GM19455 (cell line): Measurements from ENCODE around the gene PKD1L1.

Experiments used
- ATAC-seq: cut with Tn5 transposase; IDR thresholded peaks from one replicate; pipeline ENCODE4 v1.9.1; 2021; ENCODE audit not compliant: unreplicated experiment

PKD1L1 gene

DNA sequence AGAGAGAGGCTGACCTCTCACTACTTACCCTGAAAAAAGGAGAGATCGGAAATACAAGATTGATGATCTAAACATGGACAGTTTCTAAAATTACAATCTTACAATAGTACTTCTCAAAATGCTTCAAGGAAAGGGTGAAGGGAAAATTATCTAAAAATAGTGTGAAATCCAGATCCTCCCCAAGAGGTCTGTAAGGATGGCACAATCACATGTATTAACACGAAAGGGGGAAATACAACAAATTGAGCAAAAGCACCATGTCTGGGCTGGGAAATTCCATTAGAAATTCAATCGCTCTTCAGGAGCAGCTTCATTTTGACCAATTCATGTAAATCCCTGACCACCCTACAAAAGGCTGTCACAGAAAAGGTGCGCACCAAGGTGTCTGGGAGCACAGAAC, 67.0 kb downstream of the PKD1L1 start:
- ATAC-seq, result no peak

DNA sequence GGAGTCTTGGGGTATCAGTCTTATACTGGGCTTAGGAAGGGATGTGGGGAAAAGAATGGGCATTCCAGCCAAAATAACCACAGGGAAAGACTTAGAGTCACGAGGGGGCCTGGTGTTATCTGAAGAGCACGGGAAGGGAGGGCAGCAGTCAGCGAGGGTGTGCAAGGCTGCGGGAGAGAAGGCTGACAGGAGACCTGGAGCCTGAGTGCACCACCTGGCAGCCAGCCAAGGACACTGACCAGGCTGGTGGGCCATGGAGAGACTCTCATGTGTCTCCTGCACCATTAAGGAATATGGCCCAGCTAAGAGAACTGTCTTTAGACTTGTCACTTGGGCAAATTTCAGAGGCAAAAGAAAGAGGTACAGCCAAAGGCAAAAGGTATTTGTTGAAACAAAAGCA, 69.6 kb downstream of the PKD1L1 start:
- no peak for ATAC-seq

DNA sequence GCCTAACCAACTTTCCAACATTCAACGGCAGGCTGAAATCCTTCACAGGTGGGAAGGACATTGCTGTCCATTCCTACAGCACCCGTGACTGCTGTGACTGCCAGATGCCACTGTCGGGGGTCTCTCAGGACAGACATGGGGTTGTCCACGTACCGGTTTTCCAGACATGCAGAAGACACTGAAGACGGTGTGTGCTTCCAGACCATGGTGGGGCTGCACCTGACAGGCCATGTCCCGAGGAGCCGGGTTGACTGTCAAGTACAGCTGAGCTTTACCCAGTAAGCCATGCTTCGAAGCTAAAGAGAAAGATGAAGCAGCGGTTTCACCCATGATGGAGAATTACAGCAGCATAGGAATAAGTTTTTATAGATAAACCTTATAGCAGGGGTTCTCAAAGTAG, 70.9 kb downstream of the PKD1L1 start:
- no peak for ATAC-seq

DNA sequence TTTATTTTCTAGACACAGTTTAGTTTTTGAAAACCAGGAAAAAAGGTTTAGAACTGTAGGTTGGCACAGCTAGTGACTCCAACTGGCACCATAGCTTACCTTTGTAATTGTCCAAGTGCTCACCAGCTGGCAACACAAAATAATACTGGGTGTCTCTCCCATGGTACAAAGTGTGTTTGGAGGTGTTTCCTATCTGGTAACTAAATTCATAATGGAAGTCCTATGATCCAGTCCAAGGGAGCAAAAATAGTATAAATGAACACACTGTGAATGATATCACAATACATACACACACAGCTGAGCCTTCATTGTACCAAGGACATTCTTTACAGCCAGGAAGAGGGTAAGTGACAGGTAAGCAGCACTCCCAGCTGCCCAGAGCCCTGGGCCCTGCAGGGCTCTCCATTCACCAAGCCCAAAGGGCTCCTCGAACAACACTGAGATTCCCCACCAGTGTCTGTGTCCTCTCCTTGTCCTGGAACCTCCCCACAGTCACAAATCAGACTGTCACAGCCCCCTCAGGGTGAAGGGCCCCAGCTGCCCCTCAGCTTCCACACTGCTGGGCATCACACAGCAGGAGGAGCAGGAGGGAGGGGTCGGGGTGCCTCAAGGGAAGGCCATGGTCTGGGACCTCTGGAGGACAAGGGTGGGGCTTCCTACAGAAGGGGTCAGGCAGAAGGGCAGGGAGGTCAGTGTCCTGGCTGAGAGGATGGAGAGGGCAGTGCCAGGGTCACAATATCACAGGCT, 72.1 kb downstream of the PKD1L1 start:
- ATAC-seq, result no peak

DNA sequence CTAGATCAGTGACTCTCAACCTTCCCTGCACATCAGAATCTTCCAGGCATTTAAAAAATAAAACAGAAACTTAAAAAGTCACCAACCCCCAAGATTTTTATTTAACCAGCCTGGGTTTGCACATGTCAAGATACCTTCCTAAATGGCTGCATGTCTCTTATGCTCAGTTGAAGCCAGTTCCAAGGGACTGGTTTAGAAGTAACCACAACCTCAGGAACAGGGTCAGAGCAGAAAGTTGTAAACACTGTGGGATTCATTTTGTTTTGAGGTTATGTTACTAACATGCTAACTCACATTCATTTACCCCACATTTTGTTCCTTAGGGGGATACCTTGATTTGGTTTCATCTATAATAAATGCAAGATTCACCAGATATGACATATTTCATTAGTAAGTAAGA, 72.9 kb downstream of the PKD1L1 start:
- no peak for ATAC-seq

DNA sequence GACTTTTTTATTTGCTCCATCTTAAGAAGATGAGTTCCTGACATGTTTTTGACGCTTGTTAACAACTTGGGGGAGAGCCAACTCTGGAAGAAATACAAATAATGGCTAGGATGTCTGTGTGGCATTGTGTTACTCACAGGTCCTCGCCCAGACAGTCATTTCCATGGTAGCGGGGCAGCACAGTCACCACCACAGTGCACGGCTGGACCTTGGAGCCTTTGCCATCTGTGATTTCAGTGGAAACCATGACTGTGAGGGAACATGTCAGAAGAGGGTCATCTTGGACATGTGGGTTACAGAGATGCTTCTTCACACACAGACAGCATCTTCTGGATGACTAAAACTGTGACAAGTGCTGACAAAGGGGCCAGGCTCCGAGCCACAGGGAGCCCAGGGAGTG, 74.5 kb downstream of the PKD1L1 start:
- no peak for ATAC-seq

DNA sequence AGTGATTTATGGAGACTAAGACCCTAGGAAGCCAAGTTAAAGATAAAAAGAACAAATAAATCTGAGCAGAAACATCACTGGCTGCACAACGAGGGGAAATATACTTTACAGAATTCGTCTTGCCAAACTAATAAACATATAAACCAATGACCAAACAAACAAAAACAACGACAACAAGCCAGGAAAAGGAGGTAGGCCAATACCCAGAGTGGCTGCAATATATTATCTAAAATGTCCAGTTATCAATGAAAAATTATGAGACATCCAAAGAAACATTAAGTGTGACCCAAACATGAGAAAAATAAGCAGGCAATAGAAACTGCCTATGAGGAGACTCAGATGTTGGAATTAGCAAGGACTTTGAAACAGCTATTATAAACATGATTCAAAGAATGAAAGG, 81.0 kb downstream of the PKD1L1 start:
- no peak for ATAC-seq

DNA sequence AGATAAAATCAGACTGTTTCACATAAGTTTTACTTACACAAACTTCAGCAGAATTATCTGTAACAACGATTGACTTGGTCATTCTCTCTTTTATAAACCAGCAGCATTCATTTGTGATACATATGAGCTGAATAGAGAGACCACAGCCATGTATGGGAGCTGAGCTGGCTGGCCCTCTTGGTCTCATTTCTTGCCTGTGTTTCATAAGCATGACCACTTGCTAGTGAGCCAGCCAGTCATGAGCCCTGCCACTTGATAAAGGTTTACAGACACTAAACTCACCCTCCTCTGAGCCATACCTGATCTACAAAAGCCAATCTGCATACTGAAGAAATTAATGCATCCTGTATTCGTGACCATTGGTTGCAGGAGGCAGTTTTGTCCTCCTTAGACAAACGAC, 82.1 kb downstream of the PKD1L1 start:
- no peak for ATAC-seq

DNA sequence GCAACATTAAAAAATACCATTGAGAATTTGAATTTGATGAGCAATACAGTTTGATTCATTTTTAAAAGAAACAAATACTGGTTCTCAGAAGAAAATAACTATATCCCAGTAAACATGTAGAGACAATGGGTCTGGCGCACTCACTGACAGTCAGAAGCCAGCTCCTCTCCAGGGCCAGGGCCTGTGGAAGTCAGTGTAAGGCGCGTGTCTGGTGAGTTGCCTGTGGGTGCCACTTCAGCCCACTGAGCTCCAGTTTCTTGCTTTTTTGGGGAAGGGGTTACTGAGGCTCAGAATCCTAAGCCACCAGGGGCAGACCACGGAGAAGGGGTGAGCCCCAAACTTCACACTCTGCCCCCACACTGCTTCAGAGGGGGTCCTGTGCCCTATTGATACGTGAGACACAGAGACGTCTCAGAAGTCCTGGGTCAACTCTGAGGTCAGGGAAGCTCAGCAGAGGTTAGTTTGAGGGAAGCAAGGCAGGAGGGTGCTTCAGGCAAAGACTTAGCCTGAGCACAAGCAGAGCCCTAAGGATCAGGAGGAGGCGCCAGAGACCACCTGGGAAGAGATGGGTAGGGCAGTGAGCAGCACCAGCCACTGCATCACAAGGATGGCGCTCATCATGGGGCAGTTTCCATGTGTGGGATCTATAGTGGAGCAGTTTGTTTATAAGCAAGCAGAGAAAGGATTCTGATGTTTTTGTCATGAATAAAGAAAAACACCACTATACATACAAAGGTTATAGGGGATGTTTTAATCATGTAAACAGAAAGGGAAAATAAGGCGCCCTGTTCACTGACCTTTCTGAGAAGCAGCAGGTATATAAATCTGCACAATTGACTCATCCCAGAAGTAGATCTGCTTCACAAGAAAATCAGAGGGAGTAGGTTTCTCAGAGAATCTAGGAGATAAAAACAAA, 95.7 kb downstream of the PKD1L1 start:
- no peak for ATAC-seq

DNA sequence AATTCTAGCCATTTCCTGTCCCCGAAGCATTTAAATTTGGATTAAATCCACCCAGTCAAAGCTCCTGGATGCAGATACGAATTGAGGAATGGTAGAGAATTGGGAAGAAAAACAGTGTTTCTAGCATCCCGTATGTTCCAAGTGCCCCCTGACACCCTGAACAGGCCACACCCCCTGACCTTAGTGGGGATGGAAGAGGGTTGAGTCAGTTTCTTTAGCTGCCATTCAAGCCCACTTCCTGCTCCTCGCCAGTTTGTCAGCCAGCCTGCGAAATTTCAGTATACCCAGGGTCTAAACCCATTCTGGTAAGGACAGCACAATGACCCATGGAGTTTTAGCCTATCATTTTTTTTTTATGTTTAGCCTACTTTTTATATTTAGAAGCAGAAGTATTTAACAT, 101.1 kb downstream of the PKD1L1 start:
- no peak for ATAC-seq

DNA sequence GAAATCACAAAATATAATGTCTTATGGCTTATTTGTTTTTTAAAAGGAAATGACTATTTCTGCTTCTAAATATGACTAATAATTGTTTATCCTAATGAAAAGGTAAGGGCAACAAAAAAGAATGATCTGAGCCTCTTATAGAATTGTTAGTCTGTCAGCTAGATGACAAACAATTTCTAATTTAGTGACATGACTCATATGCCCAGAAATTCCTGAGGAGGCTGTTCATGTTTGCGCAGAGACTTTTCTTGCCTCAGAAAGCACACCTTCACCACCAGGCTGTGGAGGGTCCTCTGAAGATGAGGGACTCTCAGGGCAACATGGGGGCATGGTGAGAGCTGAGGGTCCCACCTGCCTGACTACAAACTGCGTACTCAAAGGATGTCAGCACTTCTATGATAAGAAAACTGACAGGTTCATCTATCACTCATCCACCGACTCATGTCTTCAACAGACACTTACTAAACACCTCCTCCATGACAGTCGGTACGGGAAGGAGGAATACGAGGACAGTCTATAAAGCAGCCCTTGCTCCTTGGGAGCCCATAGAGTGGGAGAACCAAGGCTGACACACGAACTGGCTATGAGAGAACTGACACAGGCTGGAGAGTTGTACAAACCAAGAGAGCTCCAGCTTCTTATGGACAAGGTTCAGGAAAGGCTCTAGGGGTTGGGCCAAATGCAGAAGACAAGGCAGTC, 102.0 kb downstream of the PKD1L1 start:
- no peak for ATAC-seq

DNA sequence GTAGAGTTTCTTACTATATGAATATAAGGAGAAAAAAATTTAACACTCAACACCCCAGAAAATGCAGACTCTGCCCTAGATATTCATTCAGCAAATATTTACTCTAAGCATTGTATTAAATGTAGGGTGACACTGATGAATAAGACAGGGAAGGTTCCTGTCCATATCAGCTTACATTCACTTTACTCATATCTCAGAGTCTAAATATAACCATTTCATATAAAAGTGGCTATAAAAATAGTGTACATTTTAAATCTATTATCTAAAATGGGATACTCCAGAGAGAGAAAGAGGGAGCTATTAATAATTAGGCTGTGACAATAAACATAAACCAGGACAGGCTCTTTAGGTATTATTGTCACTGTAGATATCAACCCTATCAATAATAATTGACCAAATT, 104.0 kb downstream of the PKD1L1 start:
- no peak for ATAC-seq

DNA sequence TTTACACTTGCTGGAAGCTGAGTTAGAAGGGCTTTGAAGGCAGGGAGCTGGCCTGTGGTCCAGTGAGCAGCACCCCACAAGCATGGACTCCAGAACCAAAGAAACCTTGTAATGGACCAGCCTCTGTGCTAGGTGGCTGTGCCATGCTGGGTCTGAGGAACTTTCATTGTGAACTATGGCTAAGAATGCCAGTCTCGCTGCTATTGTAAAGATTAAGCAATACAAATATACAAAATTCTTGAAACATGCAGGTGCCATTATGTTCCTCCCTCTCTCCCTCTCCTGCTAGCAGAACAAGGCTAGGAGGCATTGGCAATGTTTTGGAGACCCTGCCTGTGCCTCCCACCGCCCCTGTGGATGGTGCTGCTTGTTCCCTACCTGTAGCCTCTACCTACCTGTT, 105.0 kb downstream of the PKD1L1 start:
- no peak for ATAC-seq

DNA sequence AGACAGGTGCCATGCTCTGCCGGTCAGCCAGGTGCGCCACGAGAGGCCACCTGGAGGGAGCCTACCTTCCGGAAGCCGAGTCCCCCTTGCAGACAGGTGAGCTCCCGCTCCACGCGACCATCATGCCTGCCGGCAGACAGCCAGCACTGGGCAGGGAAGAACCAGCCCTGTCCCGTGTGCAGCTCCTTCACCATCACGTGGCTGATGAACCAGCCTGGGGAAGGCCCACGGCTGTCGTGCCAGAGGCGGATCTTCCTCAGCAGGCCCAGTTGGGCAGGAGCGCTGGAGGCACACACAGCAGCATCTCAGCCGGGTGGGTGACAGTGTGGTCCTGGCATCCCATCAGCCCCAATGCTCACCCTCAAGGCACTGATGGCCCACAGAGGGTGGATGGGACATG, 108.9 kb downstream of the PKD1L1 start:
- no peak for ATAC-seq

DNA sequence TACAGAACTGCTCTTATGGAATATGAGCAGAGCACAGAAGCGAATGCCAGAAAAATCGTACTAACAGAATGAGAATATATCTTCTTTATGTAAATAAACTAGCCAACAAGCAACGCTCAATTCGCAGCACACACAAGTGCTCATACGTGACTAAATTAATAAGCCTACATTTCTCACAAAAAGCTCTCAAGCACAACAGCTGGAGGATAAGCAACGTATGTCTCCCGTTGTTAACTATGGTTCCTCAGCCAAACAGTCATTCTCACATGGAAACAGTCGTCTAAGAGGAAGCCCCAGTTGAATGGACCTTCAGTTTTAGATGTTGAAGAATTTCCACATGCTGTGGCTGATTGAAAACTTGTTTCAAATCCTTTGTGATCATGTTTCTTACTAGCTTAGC, 110.4 kb downstream of the PKD1L1 start:
- ATAC-seq, result no peak

DNA sequence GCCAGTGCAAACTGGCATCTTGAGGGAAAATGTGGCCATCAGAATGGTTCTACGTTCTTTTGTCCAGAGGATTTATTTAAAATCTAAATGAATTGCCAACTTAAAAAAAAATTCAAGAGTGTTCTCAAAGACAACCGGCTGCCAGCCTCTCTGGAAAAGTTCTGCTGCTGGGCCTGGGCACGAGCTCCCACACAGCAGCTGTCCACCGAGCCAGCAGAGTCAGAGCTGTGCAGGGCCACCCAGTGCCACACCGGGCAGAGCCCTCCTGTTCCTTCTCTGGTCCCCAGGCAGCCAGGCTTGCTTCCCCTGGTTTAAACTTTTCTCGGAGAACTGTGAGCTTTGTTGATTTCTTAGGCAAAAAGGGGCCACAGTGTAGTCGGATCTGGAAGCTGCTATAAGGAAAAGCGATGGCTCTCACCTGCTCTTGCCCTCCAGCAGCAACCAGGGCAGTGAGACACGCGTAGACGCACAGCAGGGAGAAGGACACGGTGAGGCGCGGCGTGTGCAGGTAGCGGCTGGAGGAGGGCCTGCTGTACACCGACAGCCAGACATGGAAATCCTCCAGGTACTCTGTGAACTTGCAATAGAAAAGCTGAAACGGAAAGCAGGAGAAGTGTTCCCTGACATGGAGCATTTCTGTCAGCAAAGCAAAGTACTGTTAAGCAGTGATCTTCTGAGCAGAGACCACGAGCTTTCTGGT, 111.6 kb downstream of the PKD1L1 start:
- ATAC-seq, result no peak

DNA sequence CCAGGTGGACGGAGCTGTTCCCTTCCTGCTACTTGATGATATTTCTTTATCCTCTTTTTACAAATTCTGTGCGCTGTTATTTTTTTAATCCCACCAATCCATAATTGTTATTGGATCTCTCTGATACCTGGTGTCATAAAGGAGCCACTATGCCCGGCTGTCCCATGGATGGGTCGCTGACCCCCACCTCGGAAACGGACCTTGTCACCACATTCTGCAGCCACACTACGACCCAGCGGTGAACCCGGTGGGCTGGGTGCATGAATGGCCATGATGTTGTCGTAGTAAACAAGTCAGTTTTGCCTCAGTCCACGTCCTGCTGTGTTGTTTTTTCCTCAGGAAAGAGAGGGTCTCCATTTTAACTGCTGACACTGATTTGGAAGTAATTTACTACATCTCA, 112.2 kb downstream of the PKD1L1 start:
- no peak for ATAC-seq

DNA sequence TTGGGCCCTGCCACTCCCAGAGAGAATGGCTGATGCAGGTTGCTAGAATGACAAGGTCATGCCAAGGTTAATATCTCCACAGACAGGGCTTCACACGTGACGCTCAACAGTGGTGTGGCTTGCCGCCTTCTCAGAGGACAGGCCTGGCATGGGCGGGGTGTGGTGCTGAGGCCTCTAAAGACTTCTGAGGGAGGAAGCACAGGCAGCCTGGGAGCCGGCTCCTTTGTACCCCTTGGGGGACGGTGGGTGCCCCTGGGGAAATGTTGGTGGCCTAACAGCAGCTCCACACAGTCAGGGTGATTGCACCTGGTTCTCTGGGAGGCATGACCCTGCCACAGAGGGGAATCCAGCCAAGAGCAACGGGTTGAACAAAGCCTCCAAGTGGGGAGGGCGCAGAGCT, 115.1 kb downstream of the PKD1L1 start:
- ATAC-seq, result no peak

DNA sequence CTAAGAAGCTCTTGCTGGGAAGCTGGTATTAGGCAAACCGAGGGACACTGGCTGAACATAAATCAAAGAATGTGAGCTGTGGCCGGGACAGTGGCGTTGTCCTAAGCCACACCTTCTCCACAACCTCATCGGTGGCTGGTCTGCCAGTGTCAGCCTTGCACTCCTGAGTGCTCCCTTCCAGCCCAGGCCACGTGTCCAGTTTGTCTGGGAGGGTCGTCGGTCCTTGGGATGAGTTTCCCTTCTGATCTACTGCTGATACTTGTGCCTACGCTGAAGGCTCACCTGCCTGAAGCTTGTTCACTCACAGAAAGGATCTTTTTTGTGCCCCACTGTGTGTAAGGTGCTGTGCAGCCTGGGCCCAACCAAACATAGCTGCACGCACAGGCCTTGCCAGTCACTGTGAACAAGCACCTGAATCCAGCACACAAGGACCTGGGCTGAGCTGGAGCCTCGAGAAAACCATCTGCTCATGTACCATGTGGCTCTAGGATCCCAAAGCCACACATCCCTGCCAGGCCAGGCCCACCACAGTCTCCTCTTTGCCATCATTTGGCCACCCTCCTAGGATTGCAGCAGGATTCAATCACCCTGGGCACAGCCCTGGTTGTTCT, 116.1 kb downstream of the PKD1L1 start:
- no peak for ATAC-seq

DNA sequence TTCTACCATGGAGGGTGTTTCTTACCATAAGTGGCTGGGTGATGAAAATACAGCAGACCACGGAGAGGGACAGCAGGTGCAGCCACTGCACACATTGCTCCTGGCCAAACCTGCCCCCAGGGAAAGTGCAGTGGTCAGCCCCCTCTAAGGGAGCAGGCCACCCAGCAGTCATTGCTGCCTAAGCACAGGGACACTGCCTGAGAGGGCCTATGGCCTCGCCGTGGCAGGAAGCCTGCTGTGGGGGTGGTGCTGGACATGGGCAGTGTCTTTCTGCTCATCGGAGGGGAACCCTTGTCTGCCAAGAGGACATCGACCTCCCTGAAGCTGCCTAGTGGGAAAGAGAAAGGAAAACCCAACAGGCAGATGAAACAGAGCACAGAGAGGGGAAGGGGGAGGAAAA, 118.3 kb downstream of the PKD1L1 start:
- ATAC-seq, result no peak

DNA sequence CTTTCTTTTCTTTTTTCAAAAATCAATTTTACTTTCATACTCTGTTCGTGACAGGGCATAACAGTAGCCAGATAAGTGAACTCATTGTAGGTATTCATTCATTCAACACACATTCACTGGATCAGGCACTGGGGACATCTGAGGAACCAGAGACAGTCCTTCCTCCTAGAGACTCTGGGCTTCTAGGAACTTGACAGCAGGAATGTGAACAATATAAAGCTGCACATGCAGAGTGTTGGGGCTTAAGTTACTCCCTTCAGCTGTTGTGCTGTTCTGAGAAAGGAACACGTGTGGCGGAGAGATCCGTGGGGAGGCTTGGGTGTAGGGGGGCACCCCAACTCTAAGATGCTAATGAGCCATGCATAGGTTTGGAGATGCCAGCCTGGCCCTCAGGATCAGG, 120.4 kb downstream of the PKD1L1 start:
- no peak for ATAC-seq
